ENCODE results near the gene TMEM43. TPM values are rescaled to one million over a fixed set of nuclear protein-coding genes. Genes with fewer than 3 reads are reported as not detected.
"Not testable (repeated sequence)": the region's sequence is repeated elsewhere in the genome, so short reads cannot be mapped to it uniquely, and the experiment has no call there.

The TMEM43 gene
- total RNA-seq, 1 donor from 2014 or later = 56.3 TPM

- no peak overlapping the region for H3K4me3 ChIP-seq (ENCODE audit: low read depth, low read length)
- TF ChIP-seq CTCF (conservative IDR thresholded peaks at IDR 0.05; ENCODE audit: low read depth, low read length) = no peak
- DNase-seq (ENCODE audit: low read depth) = no peak
Observed at GRCh38 chr3:14118400-14119381, 6.2 kb upstream of the TMEM43 start.

- no peak for TF ChIP-seq CTCF (conservative IDR thresholded peaks at IDR 0.05; ENCODE audit: low read depth, low read length)
- no peak for DNase-seq (ENCODE audit: low read depth)
- no peak overlapping the region for H3K4me3 ChIP-seq (ENCODE audit: low read depth, low read length)
Observed at GRCh38 chr3:14119651-14120050, 5.2 kb upstream of the TMEM43 start.

GRCh38 chr3:14120111-14120920, 4.5 kb upstream of the TMEM43 start:
- no peak overlapping the region for H3K4me3 ChIP-seq (ENCODE audit: low read depth, low read length)
- TF ChIP-seq CTCF (conservative IDR thresholded peaks at IDR 0.05; ENCODE audit: low read depth, low read length) = no peak
- DNase-seq (ENCODE audit: low read depth) = no peak

- not testable (repeated sequence) for DNase-seq (ENCODE audit: low read depth)
Observed at GRCh38 chr3:14120921-14121448, 3.9 kb upstream of the TMEM43 start.

GRCh38 chr3:14121859-14122258, 3.0 kb upstream of the TMEM43 start:
- no peak overlapping the region for H3K4me3 ChIP-seq (ENCODE audit: low read depth, low read length)
- no peak for DNase-seq (ENCODE audit: low read depth)
- TF ChIP-seq CTCF (conservative IDR thresholded peaks at IDR 0.05; ENCODE audit: low read depth, low read length) = no peak

More at GRCh38 chr3:14120921-14121448, 3.9 kb upstream of the TMEM43 start:
- not testable (repeated sequence) for H3K4me3 ChIP-seq (ENCODE audit: low read depth, low read length)

GRCh38 chr3:14122301-14122700, 2.6 kb upstream of the TMEM43 start:
- H3K4me3 ChIP-seq (ENCODE audit: low read depth, low read length) = no peak overlapping the region
- TF ChIP-seq CTCF (conservative IDR thresholded peaks at IDR 0.05; ENCODE audit: low read depth, low read length) = no peak
- no peak for DNase-seq (ENCODE audit: low read depth)

Measured in epithelial cell of proximal tubule (primary cell).